NK-92 (cell line): Measurements from ENCODE around the gene DCBLD1.
"Not testable (repeated sequence)": the region's sequence is repeated elsewhere in the genome, so short reads cannot be mapped to it uniquely, and the experiment has no call there.

Source experiments
- DNase-seq: peaks from one replicate; lab custom pipeline; 2025; ENCODE audit not compliant: unreplicated experiment; lab: John Stamatoyannopoulos, UW

Gene DCBLD1

GRCh38 chr6:117482240-117483003 is at the start of gene DCBLD1:
Gene DCBLD1, plus strand, starts transcription at chr6:117482674. Its CDS starts 108 bp downstream, at chr6:117482782.
- DNase-seq: no peak

- DNase-seq: no peak
Observed at GRCh38 chr6:117440706-117441525, 41.6 kb upstream of the DCBLD1 start.

DNA sequence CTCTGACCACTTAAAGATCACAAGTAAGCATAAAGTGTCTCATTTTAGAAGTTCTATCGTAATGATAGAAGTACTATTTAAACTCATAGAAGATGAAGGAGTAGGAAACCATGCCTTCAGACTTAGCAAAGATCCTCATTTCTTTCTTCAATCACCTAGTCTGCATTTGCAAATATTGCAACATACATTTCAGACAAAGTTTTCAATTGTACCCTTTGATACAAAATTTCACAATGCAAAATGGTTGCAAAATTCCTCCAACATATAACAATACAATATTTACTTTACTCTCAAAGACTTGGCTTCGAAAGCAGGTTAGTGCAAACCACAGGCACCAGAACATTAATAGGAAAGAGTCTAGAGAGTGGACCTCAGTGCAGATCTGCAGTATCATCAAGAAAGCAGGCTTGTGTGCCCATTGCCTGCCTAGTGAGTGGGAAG is 40.6 kb upstream of the DCBLD1 start:
- no peak for DNase-seq

DNA sequence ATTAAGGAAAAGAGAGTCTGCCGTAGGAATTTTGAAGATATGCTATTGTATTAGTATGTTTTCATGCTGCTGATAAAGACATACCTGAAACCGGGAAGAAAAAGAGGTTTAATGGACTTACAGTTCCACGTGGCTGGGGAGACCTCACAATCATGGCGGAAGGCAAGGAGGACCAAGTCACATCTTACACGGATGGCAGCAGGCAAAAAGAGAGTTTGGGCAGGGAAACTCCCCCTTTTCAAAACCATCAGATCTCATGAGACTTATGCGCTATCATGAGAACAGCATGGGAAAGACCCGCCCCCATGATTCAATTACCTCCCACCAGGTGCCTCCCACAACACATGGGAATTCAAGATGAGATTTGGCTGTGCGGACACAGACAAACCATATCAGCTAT is 40.2 kb upstream of the DCBLD1 start:
- not testable (repeated sequence) for DNase-seq

- DNase-seq: no peak
Observed at GRCh38 chr6:117444600-117444999, 37.9 kb upstream of the DCBLD1 start.

DNA sequence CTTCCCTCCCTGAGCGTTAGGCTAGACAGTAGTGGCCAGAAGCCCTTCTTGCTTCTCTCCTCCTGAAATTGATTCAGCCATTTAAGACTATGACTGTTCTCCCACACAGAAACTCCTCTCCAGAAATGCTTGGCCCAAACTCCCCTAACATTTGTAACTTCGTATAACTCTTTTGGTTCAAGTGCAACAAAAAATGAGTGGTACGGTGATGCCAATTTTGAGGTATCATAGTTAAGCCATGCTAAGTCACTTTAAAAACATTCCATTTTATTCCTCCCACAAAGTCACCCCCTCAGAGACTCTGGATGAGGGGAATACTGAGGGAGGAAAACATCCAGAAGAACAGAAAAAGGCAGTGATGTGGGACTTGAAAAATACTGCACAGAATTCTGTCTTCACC is 35.6 kb upstream of the DCBLD1 start:
- no peak for DNase-seq

DNA sequence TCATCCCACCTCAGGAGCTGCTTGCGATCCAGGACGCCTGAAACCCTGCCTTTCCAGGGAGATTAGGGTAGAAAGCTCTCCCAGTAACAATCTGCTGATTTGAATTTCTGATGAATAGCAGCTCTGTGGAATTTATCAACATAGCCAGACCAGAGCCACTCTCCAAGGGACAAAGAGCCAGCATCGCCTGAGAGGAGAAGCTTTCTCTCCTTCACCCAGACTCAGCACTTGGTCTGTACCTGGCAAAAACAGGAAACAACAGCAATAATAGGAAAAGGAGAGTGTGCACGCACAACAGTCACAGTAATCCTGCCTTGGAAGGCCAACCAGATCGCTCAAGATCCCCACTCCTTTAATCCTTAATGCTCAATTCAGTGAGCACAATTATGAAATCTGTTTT is 34.5 kb upstream of the DCBLD1 start:
- no peak for DNase-seq

DNA sequence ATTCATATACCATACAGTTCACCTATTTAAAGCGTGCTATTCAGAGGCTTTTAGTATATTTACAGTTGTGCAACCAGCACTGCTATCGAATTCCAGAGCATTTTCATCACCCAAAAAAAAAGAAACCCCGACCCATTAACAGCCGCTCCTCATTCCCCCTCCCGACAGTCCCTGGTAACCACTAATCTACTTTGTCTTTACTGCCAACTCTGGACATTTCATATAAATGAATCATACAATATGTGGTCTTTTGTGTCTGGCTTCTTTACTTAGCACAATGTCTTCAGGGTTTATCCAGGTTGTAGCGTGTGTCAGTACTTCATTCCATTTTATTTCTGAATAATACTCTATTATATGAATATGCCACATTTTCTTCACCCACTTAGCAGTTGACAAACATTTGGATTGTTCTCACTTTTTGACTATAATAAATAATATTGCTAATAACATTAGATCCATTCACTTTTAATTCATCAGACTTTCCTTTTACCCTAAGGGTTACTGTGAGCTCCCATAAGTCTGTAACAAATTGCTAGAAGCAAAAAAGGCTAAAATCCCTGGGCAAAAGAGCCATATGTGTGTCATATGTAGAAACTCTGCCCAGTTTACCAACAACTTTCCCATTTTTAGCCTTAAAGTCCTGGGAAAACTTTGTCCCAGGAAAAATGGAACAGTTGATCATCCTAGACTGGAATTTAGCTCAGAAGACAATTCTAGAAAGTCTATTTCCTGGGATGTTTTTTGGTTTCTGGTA is 33.6 kb upstream of the DCBLD1 start:
- no peak for DNase-seq

- DNase-seq: no peak
Observed at GRCh38 chr6:117449549-117450439, 32.7 kb upstream of the DCBLD1 start.

GRCh38 chr6:117451671-117452070 is 30.8 kb upstream of the DCBLD1 start:
- DNase-seq: no peak

DNA sequence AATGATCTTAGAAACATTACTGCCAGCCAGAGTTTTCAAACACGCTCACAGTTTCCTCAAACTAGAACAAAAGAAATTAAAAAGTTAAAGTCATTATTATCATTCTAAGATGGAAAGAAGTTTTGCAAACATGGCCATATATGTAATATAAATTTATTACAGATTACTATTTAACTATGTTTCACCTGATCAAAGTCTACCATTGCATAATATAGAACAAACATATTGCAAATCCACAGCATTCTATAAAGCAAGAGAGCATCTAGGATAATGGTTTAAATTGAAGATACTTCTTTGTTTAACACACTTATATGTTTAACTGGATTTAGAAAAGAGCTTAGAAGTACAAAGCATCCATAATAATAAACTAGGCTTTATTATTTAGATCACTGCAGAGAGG is 26.2 kb upstream of the DCBLD1 start:
- no peak for DNase-seq

GRCh38 chr6:117456998-117457397 is 25.5 kb upstream of the DCBLD1 start:
- no peak for DNase-seq

GRCh38 chr6:117459204-117459944 is 23.1 kb upstream of the DCBLD1 start:
- no peak for DNase-seq

- DNase-seq: no peak
Observed at GRCh38 chr6:117463762-117464665, 18.5 kb upstream of the DCBLD1 start.

- no peak for DNase-seq
Observed at GRCh38 chr6:117464700-117465099, 17.8 kb upstream of the DCBLD1 start.

DNA sequence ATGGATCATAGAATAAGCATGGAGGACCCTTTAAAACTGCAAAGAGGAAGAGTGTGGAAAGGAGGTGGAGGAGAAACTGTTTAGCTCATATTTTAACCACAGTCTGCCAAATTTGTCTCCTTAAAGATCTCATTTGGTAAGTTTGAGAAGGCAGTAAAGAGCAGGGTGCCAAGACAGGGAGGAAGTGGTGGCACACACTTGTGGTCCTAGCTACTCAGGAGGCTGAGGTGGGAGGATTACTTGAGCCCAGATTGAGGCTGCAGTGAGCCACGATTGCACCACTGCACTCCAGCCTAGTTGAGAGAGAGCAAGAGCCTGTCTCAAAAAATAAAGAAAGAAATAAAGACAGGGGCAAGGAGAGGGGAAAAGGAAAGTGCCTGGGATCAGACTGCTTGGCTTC is 16.8 kb upstream of the DCBLD1 start:
- no peak for DNase-seq

DNA sequence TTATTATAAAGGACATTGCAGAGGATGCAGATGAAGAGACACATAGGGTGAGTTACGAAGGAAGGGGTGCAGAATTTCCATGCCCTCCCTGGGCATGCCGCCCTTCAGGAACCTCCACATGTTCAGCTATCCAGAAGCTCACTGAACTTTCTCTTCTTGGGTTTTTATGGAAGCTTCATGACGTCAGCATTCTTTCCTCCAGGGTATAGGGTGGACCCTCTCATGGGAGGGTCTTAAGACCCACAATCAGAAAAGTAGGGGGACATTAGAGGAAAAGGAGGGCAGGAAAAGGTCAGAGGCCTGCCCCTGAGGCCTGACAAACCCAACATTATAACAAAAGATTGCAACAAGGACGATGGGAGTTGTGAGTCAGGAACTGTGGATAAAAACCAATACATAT is 14.6 kb upstream of the DCBLD1 start:
- no peak for DNase-seq

DNA sequence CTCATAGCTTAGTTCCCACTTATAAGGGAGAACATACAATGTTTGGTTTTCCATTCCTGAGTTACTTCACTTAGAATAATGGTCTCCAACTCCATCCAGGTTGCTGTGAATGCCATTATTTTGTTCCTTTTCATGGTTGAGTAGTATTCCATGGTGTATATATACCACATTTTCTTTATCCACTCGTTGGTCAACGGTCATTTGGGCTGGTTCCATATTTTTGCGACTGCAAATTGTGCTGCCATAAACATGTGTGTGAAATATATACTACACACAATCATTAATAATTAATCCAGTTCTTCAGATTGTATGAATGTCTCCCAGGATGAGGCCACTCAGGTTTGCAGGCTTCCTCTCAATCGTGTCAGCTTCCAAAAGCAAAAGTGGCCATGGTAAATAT is 13.9 kb upstream of the DCBLD1 start:
- not testable (repeated sequence) for DNase-seq

GRCh38 chr6:117469356-117469755 is 13.1 kb upstream of the DCBLD1 start:
- DNase-seq: no peak
